ENCODE measurements around the gene RAP2A.

GRCh38 chr13:97484301-97484700, 50.3 kb downstream of the RAP2A start:
- TF ChIP-seq EZH2 (IDR thresholded peaks at IDR 0.05), result no peak
- no peak for TF ChIP-seq POLR2AphosphoS5 (IDR thresholded peaks at IDR 0.05; ENCODE audit: borderline replicate concordance, low read depth, low read length)
- no peak for TF ChIP-seq FOXP2 (optimal IDR thresholded peaks at IDR 0.05; ENCODE audit: control extremely low read depth, extremely low read length, insufficient read depth)
